Esophagus squamous epithelium (tissue), 5 donors: ENCODE results near the gene KCNK3. TPM values are rescaled to one million over a fixed set of nuclear protein-coding genes. Genes with fewer than 3 reads are reported as not detected.
A peak's percentile ranks its signal among the peaks of the same experiment; 100 is the strongest.
"Not testable (repeated sequence)": the region's sequence is repeated elsewhere in the genome, so short reads cannot be mapped to it uniquely, and the experiment has no call there.

Source experiments
- DNase-seq: peaks from one replicate; lab custom pipeline; 2025; lab: John Stamatoyannopoulos, UW
- H3K27ac ChIP-seq, 4 donors: fragments of 200-600 bp; sonication (generic); one replicate each; pipeline ENCODE4 v1.5.1; 2016 to 2019; ENCODE audit warnings: mild to moderate bottlenecking in 1 of 4
- H3K27me3 ChIP-seq, 4 donors: fragments of 200-600 bp; sonication (generic); 1 replicate in 3 of 4; 2 replicates in 1 of 4; pipeline versions ENCODE4 v1.5.1 to v1.6.0; 2017 to 2021; ENCODE audit warnings: antibody characterized with exemption in 1 of 4
- H3K36me3 ChIP-seq, 3 donors: fragments of 200-600 bp; sonication (generic); one replicate each; pipeline ENCODE4 v1.5.1; 2016 to 2019
- H3K4me1 ChIP-seq, 3 donors: fragments of 200-600 bp; sonication (generic); one replicate each; pipeline ENCODE4 v1.5.1; 2017 to 2019
- H3K4me3 ChIP-seq, 4 donors: fragments of 200-600 bp; sonication (generic); 1 replicate in 3 of 4; 2 replicates in 1 of 4; pipeline ENCODE4 v1.5.1; 2016 to 2019; ENCODE audit warnings: mild to moderate bottlenecking in 2 of 4, moderate library complexity in 1 of 4
- H3K9me3 ChIP-seq, 3 donors: fragments of 200-600 bp; sonication (generic); one replicate each; pipeline ENCODE4 v1.5.1; 2016 to 2019
- POLR2A ChIP-seq, 4 donors: fragments of 450-650 bp; IDR thresholded peaks; one replicate each; pipeline ENCODE4 v1.6.1; 2017; ENCODE audit warnings: antibody characterized with exemption in 4 of 4, mild to moderate bottlenecking in 4 of 4, moderate library complexity in 3 of 4
- WGBS, 2 donors: methylation state at CpG; one replicate each; pipeline ENCODE4 v1.1.5; 2018; 5-methylcytosine and 5-hydroxymethylcytosine counted together
- intact Hi-C: fragments of 100-400 bp; cut with DNase I; formaldehyde crosslinking; loops from one replicate; pipeline ENCODE4 v1.15.0; 2022
- total RNA-seq, 4 donors: library from RNA; depleted of rRNA; stranded (reverse); fragments of >200 nt; gene quantifications; one replicate each; pipeline ENCODE4 v1.1.0, GENCODE V29; 2016
- TF ChIP-seq, protein P1 (sequence below), 6 experiments: fragments of 450-650 bp in 4 of 6; fragments of 200-600 bp in 2 of 6; sonication (generic) in 2 of 6; IDR thresholded peaks; one replicate each; pipeline ENCODE4 v1.5.1; 2016 to 2019; ENCODE audit warnings: antibody characterized with exemption in 6 of 6, mild to moderate bottlenecking in 4 of 6, moderate library complexity in 4 of 6
- donor health status: DM: yes; HTN: yes; CAD: no.

KCNK3 gene
- total RNA-seq, 4 donors from 2014 or later: 0.66 to 1.6 (median 0.84) TPM

DNA sequence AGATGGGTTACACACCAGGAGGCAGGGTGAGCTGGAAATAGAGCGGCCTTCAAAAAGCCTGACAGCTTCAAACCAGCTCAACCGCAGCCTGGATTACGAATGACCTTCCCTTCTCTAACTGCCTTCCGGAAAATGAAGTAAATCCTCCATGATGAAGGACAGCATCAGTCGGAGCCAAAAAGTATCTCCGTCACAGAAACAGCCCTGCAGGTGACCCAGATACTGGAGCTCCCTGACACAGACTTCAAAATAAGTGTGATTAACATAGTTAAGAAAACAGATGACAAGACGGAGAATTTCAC, 41.1 kb upstream of the KCNK3 start:
- no peak overlapping the region for H3K4me3 ChIP-seq
- no peaks in the 10 kb centered on the region for H3K9me3 ChIP-seq
- H3K4me1 ChIP-seq: peaks cover 0 to 29% (median 6%) of the 10 kb centered on the region in 3 donors
- TF ChIP-seq, protein P1, sequence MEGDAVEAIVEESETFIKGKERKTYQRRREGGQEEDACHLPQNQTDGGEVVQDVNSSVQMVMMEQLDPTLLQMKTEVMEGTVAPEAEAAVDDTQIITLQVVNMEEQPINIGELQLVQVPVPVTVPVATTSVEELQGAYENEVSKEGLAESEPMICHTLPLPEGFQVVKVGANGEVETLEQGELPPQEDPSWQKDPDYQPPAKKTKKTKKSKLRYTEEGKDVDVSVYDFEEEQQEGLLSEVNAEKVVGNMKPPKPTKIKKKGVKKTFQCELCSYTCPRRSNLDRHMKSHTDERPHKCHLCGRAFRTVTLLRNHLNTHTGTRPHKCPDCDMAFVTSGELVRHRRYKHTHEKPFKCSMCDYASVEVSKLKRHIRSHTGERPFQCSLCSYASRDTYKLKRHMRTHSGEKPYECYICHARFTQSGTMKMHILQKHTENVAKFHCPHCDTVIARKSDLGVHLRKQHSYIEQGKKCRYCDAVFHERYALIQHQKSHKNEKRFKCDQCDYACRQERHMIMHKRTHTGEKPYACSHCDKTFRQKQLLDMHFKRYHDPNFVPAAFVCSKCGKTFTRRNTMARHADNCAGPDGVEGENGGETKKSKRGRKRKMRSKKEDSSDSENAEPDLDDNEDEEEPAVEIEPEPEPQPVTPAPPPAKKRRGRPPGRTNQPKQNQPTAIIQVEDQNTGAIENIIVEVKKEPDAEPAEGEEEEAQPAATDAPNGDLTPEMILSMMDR (IDR thresholded peaks at IDR 0.05): no peak
- no peak for TF ChIP-seq POLR2A (IDR thresholded peaks at IDR 0.05)
- DNase-seq: no peak
- peaks cover 0 to 31% (median 0%) of the 10 kb centered on the region in 4 donors for H3K27me3 ChIP-seq
- H3K36me3 ChIP-seq: no peaks in the 10 kb centered on the region
- WGBS, 2 donors: 73 to 86% methylated on average over 7 of the region's 7 CpGs
- intact Hi-C loops: no loop called here
- H3K27ac ChIP-seq: peak overlapping the region; percentile 39 to 80 (median 62)

- intact Hi-C loops: no loop called here
- WGBS, 2 donors: 65 to 80% methylated on average over 7 of the region's 7 CpGs
- Histone ChIP-seq H3K4me3 (no peak overlapping the region), H3K27me3 (peaks cover 0 to 29% (median 0%) of the 10 kb centered on the region in 4 donors), H3K4me1 (peaks cover 0 to 29% (median 6%) of the 10 kb centered on the region in 3 donors), H3K9me3 (no peaks in the 10 kb centered on the region), H3K27ac (peak overlapping the region; percentile 39 to 80 (median 62)), H3K36me3 (no peaks in the 10 kb centered on the region)
- TF ChIP-seq, protein P1 (IDR thresholded peaks at IDR 0.05): no peak
- TF ChIP-seq POLR2A (IDR thresholded peaks at IDR 0.05): no peak
- no peak for DNase-seq
Measured at GRCh38 chr2:26651799-26652198, 40.7 kb upstream of the KCNK3 start.

GRCh38 chr2:26652361-26653041, 40.0 kb upstream of the KCNK3 start:
- peak overlapping the region in 1 of 4 donors; percentile 21 for H3K4me3 ChIP-seq
- peak overlapping the region in 3 of 4 donors; percentile 42 to 81 (median 77) for H3K27ac ChIP-seq
- DNase-seq: no peak
- H3K4me1 ChIP-seq: peaks cover 0 to 29% (median 6%) of the 10 kb centered on the region in 3 donors
- WGBS, 2 donors: 59 to 62% methylated on average over 6 to 9 of the region's 12 CpGs
- H3K27me3 ChIP-seq: peaks cover 0 to 21% (median 0%) of the 10 kb centered on the region in 4 donors
- no peaks in the 10 kb centered on the region for H3K36me3 ChIP-seq
- no peak for TF ChIP-seq POLR2A (IDR thresholded peaks at IDR 0.05)
- TF ChIP-seq, protein P1 (IDR thresholded peaks at IDR 0.05): no peak
- intact Hi-C loops: no loop called here
- no peaks in the 10 kb centered on the region for H3K9me3 ChIP-seq

DNA sequence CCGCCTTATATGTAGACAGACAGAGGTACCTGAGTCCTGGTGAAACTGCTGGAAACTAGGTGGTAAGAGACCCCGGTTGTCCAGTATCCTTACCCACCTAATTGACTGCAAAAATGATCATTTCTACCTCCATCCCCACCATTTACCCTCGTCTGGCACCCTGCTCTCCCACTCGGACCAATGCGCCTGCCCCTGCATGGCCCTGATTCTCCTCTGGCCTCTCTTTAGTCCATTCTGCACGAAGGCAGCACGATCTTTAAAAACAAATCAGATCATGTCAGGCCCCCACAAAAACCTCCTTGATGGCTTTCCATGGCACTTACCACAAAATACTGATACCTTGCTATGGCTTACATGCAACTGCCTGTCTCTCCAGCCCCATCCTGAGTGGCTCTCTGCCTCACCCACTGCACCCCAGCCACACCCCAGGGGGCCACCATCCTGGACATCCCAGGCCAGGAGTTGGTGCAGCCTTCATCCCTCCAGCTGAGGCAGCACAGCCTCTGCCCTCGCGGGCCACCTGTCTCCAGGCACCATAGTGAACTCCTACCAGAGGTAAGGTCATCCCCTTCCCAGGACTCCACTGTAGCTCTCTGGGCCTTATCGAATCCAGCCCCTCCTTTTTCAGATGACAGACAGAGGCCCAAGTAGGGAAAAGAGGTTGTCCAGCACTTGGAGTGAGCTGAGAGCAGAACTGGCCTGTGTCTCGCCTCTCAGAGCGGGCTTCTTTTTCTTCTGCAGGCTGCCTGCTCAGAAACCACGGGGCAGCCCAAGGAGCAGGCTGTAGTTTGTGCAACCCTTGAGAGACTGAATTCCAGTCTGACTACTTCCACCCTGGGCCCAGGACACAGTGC, 39.1 kb upstream of the KCNK3 start:
- Histone ChIP-seq H3K4me1 (peaks cover 0 to 29% (median 6%) of the 10 kb centered on the region in 3 donors), H3K27ac (peak overlapping the region in 2 of 4 donors; percentile 77 to 81), H3K9me3 (peaks cover 0 to 2% (median 0%) of the 10 kb centered on the region in 3 donors), H3K4me3 (no peak overlapping the region), H3K27me3 (peaks cover 0 to 19% (median 0%) of the 10 kb centered on the region in 4 donors), H3K36me3 (no peaks in the 10 kb centered on the region)
- TF ChIP-seq, protein P1 (IDR thresholded peaks at IDR 0.05): no peak
- no peak for TF ChIP-seq POLR2A (IDR thresholded peaks at IDR 0.05)
- intact Hi-C loops: no loop called here
- no peak for DNase-seq
- 74 to 75% methylated on average over 9 of the region's 13 CpGs for WGBS, 2 donors

DNA sequence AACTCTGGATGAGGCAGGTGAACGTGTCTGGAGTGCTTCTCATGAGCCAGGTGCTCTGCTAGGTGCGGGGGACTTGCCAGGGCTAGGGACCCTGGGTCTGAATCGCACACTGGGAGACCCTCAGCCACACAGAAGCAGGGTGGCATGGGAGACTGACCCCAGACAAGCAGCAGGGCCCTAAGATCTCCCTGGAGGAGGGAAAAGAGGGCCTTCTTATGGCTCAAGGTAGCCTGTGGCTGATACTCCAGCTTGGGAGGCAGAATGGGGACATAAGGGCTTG, 38.5 kb upstream of the KCNK3 start:
- no peak for DNase-seq
- Histone ChIP-seq H3K27me3 (peaks cover 0 to 21% (median 0%) of the 10 kb centered on the region in 4 donors), H3K9me3 (peaks cover 0 to 8% (median 0%) of the 10 kb centered on the region in 3 donors), H3K27ac (no peak overlapping the region), H3K4me1 (peaks cover 0 to 28% (median 6%) of the 10 kb centered on the region in 3 donors), H3K4me3 (no peak overlapping the region), H3K36me3 (no peaks in the 10 kb centered on the region)
- intact Hi-C loops: no loop called here
- no peak for TF ChIP-seq POLR2A (IDR thresholded peaks at IDR 0.05)
- TF ChIP-seq, protein P1 (IDR thresholded peaks at IDR 0.05): no peak
- 60 to 77% methylated on average over 1 to 3 of the region's 3 CpGs for WGBS, 2 donors

GRCh38 chr2:26655120-26655519, 37.4 kb upstream of the KCNK3 start:
- WGBS, 2 donors: 72 to 88% methylated on average over 1 of the region's 1 CpG
- H3K27ac ChIP-seq, H3K4me3 ChIP-seq, H3K36me3 ChIP-seq, intact Hi-C loops, DNase-seq: not testable (repeated sequence)
- Histone ChIP-seq H3K9me3 (peaks cover 0 to 14% (median 0%) of the 10 kb centered on the region in 3 donors), H3K4me1 (peaks cover 0 to 21% (median 6%) of the 10 kb centered on the region in 3 donors), H3K27me3 (peaks cover 0 to 21% (median 0%) of the 10 kb centered on the region in 4 donors)
